Pancreas (tissue), 10 donors: ENCODE measurements around the gene CFAP74. TPM values are rescaled to one million over a fixed set of nuclear protein-coding genes. Genes with fewer than 3 reads are reported as not detected.

Experiments used
- ATAC-seq, 4 donors: fragments of 200-7000 bp; cut with Tn5 transposase; one replicate each; pipeline versions ENCODE4 v1.8.0 to v1.9.1; 2020; ENCODE audit warnings: mild to moderate bottlenecking in 4 of 4, moderate library complexity in 4 of 4
- DNase-seq, 6 donors: peaks; one replicate each; pipeline ENCODE4 v3.0.0-alpha.2; 2020
- FAIRE-seq: peaks from 2 replicates; lab custom pipeline; 2012; peaks lifted over from hg19 to GRCh38; lab: Jason Lieb, UNC
- H3K27ac ChIP-seq, 4 donors: fragments of 200-600 bp; sonication (generic); 1 replicate in 3 of 4; 2 replicates in 1 of 4; pipeline versions ENCODE4 v1.5.0 to v1.8.0; 2020
- H3K27me3 ChIP-seq, 4 donors: fragments of 200-600 bp; one replicate each; pipeline ENCODE4 v1.8.0; 2021
- H3K36me3 ChIP-seq, 3 donors: fragments of 200-600 bp; sonication (generic) in 1 of 3; one replicate each; pipeline versions ENCODE4 v1.5.0 to v1.8.0; 2020 to 2021
- H3K4me1 ChIP-seq, 3 donors: fragments of 200-600 bp; one replicate each; pipeline ENCODE4 v1.8.0; 2021
- H3K4me3 ChIP-seq, 4 donors: fragments of 200-600 bp; sonication (generic) in 2 of 4; one replicate each; pipeline versions ENCODE4 v1.5.0 to v1.8.0; 2020 to 2021
- H3K9me3 ChIP-seq, 4 donors: fragments of 200-600 bp; one replicate each; pipeline ENCODE4 v1.8.0; 2021
- CTCF ChIP-seq, 4 donors: fragments of 200-600 bp; sonication (generic) in 3 of 4; IDR thresholded peaks; one replicate each; pipeline versions ENCODE4 v1.5.0 to v1.8.0; 2021; ENCODE audit warnings: antibody characterized with exemption in 4 of 4
- whole genome bisulfite sequencing, 2 donors: extraction: QIAGEN DNeasy Blood & Tissue Kit; methylation state at CpG; one replicate each; pipeline ENCODE4 v1.1.7; 2013; 5-methylcytosine and 5-hydroxymethylcytosine counted together
- intact Hi-C, 3 donors: fragments of 100-400 bp; cut with DNase I; formaldehyde crosslinking; loops; one replicate each; pipeline versions ENCODE4 v1.11.1 to v1.14.2; 2022
- polyA plus RNA-seq, 2 donors: library from polyadenylated mRNA; stranded (reverse); fragments of 200-250 nt; gene quantifications; one replicate each; pipeline ENCODE4 v1.2.3, GENCODE V29; 2013
- total RNA-seq, 6 donors: library from RNA; stranded (reverse); fragmentation: NEBNext Ultra II Directional in 4 of 6; extraction: Animal tissue kit (Norgen Biotek cat#: 25700) in 4 of 6; gene quantifications; one replicate each; pipeline versions ENCODE4 v1.2.1 to v1.2.4, GENCODE V29; 2021 to 2023
- donor health status: healthy with polysubstance abuse.
- donor health status: DM: no; HTN: no; CAD: no; lungs with moderate emphysema.
- donor health status: DM: no; HTN: no; CAD: no.
- donor health status: control.
- donor health status: control.
- donor health status: Bipolar disorder and iron deficiency.
- donor health status: DM: yes; HTN: yes; CAD: no.
- donor health status: DM: no; HTN: no; CAD: no.
- donor health status: DM: no; HTN: no; CAD: no.
- donor health status: DM: yes; HTN: yes; CAD: no.

CFAP74 gene
- total and polyA plus RNA-seq, 8 donors, result 0.08 to 0.16 TPM; not detected in 6

GRCh38 chr1:1899266-1899966 lies 104.2 kb downstream of the CFAP74 start:
- Histone ChIP-seq H3K4me1 (peaks cover 6 to 7% (median 6%) of the 10 kb centered on the region in 3 donors), H3K4me3 (no peak overlapping the region), H3K36me3 (no peaks in the 10 kb centered on the region), H3K27me3 (no peaks in the 10 kb centered on the region), H3K27ac (no peak overlapping the region), H3K9me3 (no peaks in the 10 kb centered on the region)
- DNase-seq, result peak in 2 of 6 donors; percentile 40 to 56
- WGBS, 2 donors, result 55% methylated on average over 15 to 16 of the region's 16 CpGs
- no peak for ATAC-seq
- no peak for FAIRE-seq
- TF ChIP-seq CTCF (IDR thresholded peaks at IDR 0.05), result no peak
- intact Hi-C loops, result loop anchor here in 1 of 3 donors (10.0 kb wide), 1 partner anchor 115 kb away; no protein-coding TSS in a partner anchor

- H3K4me1 ChIP-seq, result peaks cover 7 to 12% (median 11%) of the 10 kb centered on the region in 3 donors
- 80 to 88% methylated on average over 6 of the region's 6 CpGs for WGBS, 2 donors
- H3K27me3 ChIP-seq, result no peaks in the 10 kb centered on the region
- no peak for ATAC-seq
- TF ChIP-seq CTCF (IDR thresholded peaks at IDR 0.05), result no peak
- FAIRE-seq, result no peak
- peak in 2 of 6 donors; percentile 1 to 4 for DNase-seq
- H3K36me3 ChIP-seq, result no peaks in the 10 kb centered on the region
- no peaks in the 10 kb centered on the region for H3K9me3 ChIP-seq
- intact Hi-C loops, result loop anchor here in 1 of 3 donors (10.0 kb wide), 1 partner anchor 114 kb away; no protein-coding TSS in a partner anchor
- no peak overlapping the region for H3K4me3 ChIP-seq
- H3K27ac ChIP-seq, result no peak overlapping the region
These were observed 105.2 kb downstream of the CFAP74 start for GRCh38 chr1:1898246-1898933.

GRCh38 chr1:1895456-1896336 lies 107.9 kb downstream of the CFAP74 start:
- peak in 1 of 6 donors; percentile 73 for DNase-seq
- no peaks in the 10 kb centered on the region for H3K27me3 ChIP-seq
- no peak for FAIRE-seq
- H3K9me3 ChIP-seq, result no peaks in the 10 kb centered on the region
- TF ChIP-seq CTCF (IDR thresholded peaks at IDR 0.05), result no peak
- peaks cover 7 to 20% (median 18%) of the 10 kb centered on the region in 3 donors for H3K4me1 ChIP-seq
- 66 to 79% methylated on average over 14 of the region's 14 CpGs for WGBS, 2 donors
- H3K4me3 ChIP-seq, result no peak overlapping the region
- intact Hi-C loops, result loop anchor here in 1 of 3 donors (10.0 kb wide), 1 partner anchor 111 kb away; no protein-coding TSS in a partner anchor
- no peaks in the 10 kb centered on the region for H3K36me3 ChIP-seq
- no peak for ATAC-seq
- H3K27ac ChIP-seq, result no peak overlapping the region

GRCh38 chr1:1895060-1895418 lies 108.5 kb downstream of the CFAP74 start:
- TF ChIP-seq CTCF (IDR thresholded peaks at IDR 0.05), result no peak
- 37 to 52% methylated on average over 10 of the region's 10 CpGs for WGBS, 2 donors
- FAIRE-seq, result no peak
- H3K9me3 ChIP-seq, result no peaks in the 10 kb centered on the region
- H3K4me1 ChIP-seq, result peaks cover 7 to 20% (median 18%) of the 10 kb centered on the region in 3 donors
- ATAC-seq, result no peak
- H3K4me3 ChIP-seq, result no peak overlapping the region
- H3K27me3 ChIP-seq, result no peaks in the 10 kb centered on the region
- peak in 1 of 6 donors; percentile 36 for DNase-seq
- H3K27ac ChIP-seq, result no peak overlapping the region
- H3K36me3 ChIP-seq, result no peaks in the 10 kb centered on the region
- intact Hi-C loops, result loop anchor here in 1 of 3 donors (10.0 kb wide), 1 partner anchor 110 kb away; no protein-coding TSS in a partner anchor
